ELR (cell line): Measurements from ENCODE around the gene PTPRN2.
A peak's percentile ranks its signal among the peaks of the same experiment; 100 is the strongest.
"Not testable (repeated sequence)": the region's sequence is repeated elsewhere in the genome, so short reads cannot be mapped to it uniquely, and the experiment has no call there.

Source experiments
- DNase-seq: peaks from one replicate; pipeline ENCODE4 v3.0.0-alpha.2; 2015; ENCODE audit warnings: low read depth

The PTPRN2 gene

DNA sequence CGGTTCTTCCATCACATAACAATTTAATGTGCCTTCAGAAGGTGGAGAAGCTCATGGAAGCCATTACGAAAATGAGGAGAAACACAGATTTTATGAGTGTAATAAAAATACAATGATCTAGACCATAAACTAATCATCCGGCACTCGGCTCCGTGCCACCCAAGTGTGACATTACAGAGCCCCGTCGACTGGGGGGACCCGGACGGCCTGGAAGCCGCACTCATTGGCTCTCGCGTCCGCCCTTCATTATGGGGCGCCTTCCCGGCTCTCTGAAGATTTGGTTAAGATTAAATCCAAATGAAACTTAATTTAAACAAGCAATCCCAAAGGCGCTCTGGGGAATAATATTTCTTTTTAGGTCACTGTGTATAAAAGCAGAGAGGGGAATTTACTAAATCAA lies 1008.2 kb downstream of the PTPRN2 start:
- DNase-seq, result no peak

DNA sequence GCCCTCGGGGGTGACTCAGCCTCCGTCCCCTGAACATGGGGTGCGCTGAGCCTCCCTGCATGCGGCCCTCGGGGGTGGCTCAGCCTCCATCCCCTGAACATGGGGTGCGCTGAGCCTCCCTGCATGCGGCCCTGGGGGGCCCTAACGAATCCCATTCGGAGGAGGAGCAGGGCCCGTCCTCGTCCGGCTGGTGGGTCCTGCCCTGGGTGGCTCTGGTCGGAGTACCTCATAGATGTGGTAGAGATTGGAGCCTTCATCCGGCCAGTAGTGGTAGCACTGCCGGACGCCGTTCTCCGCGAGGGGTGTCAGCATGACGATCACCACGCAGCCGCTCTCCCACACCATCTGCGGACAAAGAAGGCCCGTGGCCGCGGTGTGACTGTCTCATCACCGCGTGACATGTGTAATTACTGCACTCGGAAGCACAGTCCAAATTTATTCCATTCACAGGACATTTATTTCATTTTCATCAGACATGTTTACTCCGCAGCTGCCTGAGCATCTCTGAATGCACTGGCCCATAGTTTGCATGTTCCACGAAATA lies 1009.8 kb downstream of the PTPRN2 start:
- no peak for DNase-seq

DNA sequence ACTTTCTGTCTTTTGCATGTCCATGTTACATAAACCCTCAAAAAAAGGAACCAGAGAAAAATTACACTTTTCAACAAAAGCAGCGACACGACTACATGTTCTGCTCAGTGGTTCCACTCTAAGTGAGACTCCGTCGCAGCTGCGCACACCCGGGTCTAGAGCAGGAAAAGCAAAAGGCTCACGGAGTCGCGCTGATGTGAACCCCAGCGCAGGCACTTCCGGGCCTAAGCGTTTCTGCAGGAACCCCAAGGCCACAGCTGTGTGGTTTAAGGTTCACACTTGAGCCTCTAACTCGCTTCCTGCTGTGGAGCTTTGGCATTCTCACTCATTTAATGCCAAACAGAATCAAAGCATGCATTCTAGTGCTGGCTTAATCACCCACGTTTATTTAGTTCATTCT lies 1010.6 kb downstream of the PTPRN2 start:
- no peak for DNase-seq

DNA sequence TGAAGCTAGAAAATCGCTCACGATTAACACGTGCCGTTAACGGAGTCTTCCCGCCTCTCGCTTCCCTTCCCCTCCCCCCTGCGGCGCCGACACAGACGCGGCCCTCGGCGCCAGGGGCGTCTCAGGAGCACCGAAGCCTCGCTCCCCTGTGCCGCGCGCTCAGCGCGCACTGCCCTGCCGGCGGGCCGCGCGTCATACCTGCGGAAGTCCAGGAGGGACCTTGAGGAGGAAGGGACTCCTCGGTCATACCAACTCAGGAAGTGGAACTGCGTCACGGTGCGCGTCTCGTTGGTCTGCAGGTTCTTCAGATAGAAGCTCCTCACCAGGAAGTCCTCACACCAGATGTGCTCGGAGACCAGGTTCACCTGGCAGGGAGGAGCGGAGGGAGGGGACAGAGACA lies 1011.2 kb downstream of the PTPRN2 start:
- DNase-seq, result no peak

DNA sequence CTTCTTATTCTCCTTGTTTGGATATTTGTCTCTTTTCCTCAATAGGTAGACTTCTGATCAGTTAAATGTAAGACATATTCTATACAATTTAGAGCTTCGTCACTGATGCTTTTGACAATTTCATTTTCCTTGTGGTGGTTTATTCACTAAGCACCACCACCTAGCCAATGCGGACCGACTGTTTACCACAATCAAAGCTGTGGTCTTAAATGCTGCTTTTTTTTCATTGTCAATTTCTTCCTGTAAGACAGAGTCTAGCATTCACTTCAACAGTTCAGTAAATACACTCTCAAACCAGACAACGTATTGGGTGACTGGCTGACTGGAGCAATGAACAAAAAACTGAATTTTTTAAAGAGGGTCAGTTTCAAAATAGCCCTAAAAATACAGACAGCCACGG lies 1011.8 kb downstream of the PTPRN2 start:
- DNase-seq, result no peak

DNA sequence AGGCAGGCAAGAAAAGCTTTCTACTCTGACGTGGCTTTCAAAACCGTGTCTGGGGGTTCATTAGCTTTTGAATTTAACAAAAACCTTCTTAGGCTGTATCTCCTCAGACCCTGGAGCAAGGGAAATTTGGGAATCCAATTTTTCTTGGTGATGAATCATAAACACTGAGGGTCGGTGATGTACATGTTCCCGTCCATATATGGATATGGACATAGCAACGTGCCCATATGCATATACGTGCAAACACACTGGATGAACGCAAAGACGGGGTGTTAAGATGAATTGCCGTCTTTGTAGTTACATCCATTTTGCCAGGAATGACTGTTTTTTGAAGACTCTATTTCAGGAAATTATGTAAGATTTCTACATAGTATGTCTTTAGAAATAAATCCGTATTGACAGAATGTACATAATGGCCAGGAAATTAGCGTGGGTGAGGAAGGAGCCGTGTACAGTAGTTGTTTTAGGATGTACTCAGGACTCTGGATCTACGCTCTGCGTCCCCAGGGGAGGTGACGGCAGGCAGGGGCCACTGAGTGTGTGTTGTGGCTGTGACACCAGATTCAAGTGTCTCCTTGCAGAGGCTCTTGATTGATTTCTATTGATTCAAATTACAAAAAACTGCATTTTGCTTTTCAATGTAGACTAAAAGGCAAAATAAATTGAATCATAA lies 1012.6 kb downstream of the PTPRN2 start:
- no peak for DNase-seq

DNA sequence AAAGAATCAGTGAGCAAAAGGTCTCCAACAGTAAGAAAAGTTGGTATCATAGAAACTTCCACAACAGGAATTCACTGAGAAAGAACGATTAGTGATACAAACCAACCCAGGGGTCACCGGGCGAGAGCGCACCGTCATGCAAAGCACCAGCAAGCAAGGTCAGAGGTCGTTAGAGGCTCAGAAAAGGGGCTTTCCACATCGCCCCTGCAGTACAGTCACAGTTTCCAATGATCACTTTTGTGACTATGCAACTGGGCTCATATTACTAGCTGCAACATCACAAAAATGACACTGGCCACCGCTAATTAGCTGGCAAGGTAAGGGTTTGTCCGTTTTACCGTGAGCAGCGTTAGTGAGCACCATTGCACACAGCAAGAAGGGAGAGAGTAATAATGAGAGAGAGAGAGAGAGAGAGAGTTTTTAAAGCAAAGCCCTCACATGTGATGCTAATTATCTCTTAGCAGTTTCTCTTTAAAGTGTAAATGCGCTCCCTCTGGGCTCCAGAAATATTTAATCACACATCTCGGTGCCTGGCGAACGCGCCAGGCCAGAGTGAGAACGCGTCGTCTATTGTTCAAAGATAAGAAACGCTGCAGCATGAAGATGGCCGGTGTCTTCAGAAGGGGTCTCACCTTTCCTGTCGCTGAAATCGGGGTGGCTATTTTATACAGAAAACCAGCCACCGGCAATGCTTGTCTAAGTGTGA lies 1013.4 kb downstream of the PTPRN2 start:
- no peak for DNase-seq

DNA sequence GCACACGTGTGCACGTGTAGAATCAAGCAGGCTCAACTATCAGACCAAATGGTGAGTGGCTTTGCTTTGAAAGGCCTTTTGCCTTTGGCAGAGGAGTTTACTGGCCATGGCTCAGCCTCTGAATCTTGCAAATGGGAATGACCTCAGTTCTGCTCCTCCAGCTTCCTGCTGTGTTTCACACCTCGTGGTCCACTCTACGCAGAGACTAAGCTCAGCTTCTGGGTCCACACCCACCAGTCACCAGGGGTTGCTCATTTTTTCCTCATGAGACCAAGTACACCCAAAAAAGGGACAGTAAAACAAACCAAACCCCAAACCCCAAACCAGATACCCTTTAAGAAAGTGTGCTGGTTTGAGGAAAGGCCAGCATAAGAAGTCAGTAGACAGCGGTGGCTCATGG lies 1014.4 kb downstream of the PTPRN2 start:
- no peak for DNase-seq

DNA sequence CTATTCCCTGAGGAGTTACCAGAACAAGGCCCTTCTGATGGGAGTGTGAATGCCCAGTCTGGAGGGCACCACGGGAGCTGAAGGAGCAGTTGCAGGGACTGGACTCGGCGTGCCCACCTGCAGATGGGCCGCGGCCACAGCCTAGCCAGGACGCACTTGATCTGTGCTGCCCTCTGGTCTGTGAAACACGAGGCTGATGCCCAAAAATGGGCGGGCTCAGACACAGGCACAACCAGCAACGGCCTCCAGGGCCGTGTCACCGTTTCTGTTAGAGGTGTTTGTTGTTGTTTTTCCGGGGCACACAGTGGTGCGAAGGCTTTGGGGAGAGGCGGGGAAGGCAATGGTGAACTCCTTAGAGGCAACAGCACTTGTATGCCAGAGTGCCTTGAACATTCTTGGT lies 1015.0 kb downstream of the PTPRN2 start:
- no peak for DNase-seq

DNA sequence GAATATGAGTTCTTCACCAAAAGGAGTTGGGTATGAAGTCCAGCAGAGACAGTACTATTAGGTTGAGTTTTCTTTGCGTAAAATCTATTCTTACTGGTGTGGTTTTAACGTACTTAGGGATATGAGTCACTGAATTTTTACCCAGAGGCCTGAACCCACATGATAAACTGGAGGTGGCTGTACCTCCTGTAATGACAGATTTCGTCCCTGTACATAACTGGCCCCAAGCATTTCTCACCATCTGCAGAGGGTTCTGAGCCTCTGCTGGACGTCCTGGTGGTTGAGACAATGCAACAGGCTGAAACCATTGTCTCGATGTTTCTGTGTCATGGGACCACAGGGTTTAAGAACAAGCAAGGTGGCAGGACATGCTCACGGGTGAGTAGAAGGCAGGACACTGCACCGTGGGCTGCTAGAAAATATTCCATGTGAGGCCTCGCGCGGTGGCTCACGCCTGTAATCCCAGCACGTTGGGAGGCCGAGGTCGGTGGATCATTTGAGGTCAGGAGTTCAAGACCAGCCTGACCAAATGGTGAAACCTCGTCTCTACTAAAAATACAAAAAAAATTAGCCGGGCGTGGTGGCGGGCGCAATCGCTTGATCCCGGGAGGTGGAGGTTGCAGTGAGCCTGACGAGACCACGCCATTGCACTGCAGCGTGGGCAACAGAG lies 1017.0 kb downstream of the PTPRN2 start:
- DNase-seq, result peak; percentile 2

DNA sequence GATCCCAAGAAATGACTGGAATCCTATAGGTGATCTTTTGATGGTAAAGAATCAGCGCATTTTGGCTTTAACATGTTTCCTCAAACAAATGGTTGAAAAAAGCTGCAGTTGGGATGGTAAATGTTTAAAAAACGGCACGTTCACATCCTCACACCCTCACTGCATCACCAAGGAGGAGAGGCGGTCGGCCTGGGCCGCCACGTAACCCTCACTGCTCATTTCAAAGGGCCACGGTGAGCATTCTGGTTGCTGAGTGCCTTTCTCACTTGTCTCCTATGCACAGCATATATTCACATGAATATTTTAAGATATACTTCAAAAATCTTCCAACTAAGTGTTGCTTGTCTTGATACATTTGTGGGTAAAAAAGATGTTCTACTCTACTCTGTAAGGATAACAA lies 1017.7 kb downstream of the PTPRN2 start:
- no peak for DNase-seq

DNA sequence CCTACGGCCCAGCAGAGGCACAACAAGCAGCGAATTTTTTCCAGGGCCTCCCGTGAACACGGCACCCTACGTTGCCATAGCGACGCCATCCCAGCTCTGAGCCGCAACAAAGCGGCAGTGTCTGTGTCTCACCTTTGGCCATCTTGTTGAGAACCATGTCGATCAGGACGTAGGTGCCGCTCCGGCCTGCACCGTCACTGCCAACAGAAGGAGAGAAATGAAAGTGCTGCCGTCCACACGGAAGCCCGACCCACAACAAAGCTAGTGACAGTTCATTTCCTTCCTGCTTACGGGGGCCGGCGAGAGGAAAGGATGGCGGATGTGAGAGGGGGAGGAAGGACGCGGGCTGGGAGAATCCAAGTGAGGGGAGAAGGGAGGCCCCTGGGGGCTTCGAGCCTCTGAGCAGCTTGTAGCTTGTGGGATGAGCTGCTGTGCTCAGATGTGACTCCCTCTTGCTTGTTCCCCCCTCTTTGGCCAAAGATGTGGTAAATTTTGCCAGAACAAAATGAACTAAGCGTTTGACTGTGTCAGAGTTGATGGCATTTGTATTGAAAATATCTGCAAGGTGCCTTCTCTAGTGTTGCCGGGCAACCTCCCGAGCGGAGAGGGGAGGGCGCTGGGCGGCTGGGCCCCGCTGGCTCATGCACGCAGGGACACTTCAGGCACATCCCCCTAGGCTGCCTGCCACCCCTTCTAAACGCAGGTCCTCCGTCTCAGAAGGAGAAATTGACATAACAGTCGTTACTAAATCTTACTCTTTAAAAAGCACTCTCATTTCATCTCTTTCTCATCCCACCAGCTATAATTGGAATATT lies 1018.6 kb downstream of the PTPRN2 start:
- DNase-seq, result peak; percentile 2

DNA sequence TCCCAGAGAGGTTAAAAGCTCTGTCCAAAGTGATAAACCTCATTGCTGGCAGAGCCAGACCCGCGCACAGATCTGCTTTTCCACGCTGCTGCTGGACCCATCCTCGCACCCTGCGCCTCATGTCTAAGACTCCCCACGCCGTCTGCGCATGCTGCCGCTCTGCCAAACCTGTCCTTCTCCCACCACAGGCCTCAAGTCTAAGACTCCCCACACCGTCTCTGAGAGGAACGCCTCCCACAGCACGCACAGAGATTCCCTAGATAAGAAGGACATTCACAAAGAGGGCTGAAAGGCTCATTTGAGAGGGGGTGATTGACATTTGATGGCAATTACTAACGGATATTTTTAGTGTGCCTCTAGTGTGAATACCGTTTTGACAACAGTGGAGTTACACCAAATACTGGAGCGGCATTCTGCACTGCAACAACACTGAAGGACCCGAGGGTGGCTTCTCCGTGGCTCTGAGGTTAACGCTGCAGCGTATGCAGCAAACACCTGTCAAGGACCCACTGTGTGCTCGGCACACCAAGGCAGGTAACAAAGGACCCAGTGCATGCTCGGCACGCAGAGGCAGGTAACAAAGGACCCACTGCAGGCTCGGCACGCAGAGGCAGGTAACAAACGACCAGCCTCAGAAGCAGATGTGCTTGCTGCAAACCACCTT lies 1019.4 kb downstream of the PTPRN2 start:
- no peak for DNase-seq

DNA sequence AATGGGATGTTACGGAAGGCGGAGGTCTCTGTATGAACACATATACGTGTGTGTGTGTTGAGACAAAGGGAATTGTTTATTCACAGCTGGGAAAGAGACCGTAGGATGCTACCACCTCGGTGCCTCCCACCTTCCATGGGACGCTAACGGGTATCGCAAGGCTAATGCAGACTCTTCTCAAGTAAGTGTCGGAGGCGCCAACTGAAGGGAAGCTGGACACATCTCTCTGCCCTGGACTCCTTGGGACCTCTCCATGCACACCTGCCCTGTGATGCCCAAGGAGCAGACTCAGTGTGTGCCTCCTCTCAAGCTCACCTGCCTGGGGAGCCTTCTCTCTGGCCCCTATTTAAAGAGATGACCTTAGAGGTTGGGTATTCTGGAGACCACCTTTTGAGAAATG lies 1020.0 kb downstream of the PTPRN2 start:
- DNase-seq, result no peak

DNA sequence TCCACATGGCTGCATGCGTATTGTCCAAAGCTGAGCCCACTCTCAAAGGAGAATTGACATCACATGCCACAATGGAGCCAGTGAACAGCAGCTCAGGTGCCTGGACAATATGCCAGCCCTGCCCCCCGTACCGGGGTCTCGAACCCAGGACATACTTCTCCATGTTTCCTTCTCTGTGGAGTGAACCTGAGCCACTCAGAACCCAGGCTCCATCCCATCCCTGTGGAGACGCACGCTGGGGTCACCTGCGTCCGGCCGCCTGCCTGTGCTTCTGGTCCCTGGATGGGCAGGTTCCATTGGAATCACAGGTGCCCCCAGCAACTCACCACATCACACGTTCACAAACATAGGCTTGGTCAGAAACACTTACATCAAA lies 1021.0 kb downstream of the PTPRN2 start:
- DNase-seq, result no peak

DNA sequence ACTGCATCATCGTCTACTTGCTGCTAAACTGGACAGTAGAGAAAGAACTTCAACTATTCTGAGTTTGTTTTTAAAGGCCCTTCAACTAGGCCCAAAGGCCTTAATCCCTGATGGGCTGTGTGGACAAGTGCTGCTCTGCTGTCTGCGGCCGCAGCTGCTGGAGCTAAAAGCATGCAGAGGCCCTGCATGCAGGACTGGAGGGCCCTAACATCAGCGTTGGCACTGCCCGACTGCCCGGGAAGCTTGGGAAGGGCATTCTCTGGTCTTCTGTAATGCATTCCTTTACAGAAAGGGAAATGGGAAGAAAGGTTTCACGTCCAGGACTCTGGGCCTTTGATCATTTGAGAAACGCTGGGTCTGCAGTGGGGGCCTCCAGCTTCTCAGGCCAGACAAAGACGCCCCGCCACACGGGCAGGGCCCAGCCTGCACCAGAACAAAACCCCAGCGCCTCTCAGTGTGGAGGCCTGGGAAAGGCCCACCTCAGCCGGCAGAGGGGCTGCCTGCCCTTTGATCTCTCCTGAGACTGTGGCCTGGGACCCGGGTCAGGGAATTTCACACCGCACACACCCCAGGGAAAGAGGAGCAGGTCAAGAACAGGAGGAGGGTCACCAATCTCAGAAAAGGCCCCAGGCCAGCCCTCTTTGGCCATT lies 1021.5 kb downstream of the PTPRN2 start:
- DNase-seq, result no peak

DNA sequence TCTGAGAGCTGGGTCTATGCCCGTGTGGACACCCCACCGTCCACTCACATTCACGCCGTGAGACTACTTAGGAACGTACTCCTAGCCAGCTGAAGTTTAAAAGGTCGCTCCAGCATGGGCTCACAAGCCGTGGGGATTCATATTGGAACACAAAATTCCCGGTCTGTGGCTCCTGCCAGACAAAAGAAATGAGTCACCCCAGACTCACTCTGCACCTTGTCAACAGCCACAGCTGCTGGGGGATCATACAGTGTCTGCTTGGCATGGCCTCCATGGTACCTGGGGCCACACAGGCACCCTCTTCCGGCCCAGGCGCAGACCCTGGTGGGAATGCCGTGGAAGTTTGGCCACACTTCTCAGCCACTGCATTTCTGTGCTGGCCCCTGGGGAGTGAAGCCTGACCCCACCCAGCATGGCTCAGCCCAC lies 1022.4 kb downstream of the PTPRN2 start:
- no peak for DNase-seq

DNA sequence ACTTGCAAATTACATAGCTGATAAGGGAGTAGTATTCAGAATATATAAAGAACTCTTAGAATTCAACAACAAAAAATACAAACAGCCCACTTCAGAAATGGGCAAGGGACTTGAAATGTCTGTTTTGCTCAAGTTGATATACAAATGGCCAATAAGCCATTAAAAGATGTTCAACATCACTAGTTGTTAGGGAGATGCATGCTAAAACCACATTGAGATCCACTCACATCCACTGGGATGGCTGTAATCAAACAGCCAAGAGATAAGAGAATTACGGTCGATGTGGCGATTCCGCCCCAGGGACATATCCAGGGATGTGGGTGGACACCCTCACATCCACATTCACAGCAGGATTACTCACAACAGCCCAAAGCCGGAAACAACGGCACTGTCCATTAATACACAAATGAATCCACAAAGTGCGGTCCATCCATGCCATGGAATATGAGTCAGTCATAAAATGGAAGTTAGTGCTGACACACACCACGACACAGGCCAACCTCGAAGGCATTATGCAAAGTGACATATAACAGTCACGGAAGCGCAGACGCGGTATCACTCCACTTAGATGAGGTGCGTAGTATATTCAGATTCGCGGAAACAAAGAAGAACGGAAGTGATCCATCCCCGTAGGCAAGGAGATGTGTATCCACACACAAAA lies 1023.0 kb downstream of the PTPRN2 start:
- DNase-seq, result peak; percentile 27

DNA sequence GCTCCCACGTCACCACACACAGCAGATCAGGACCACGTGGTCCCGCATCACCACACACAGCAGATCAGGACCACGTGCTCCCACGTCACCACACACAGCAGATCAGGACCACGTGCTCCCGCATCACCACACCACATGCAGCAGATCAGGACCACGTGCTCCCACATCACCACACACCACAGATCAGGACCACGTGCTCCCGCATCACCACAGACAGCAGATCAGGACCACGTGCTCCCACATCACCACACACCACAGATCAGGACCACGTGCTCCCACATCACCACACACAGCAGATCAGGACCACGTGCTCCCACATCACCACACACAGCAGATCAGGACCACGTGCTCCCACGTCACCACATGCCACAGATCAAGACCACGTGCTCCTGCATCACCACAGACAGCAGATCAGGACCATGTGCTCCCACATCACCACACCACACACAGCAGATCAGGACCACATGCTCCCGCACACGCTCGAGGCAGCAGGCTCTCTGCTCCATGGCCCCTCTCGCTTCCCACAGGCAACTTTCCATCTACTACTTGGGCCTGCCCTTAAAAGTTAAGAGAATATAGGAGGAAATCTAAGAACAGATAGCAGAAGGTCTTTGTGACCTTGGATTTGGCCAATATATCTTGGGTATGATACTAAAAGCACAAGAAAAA lies 1024.0 kb downstream of the PTPRN2 start:
- not testable (repeated sequence) for DNase-seq
